Sigmoid colon (tissue), 7 donors: Measurements from ENCODE around the gene PIM3. TPM values are rescaled to one million over a fixed set of nuclear protein-coding genes. Genes with fewer than 3 reads are reported as not detected.

Experiments used
- DNase-seq: peaks from one replicate; pipeline ENCODE4 v3.0.0-alpha.2; 2019
- H3K27ac ChIP-seq, 4 donors: fragments of 200-600 bp; sonication (generic); one replicate each; pipeline ENCODE4 v1.5.1; 2016 to 2019; ENCODE audit warnings: mild to moderate bottlenecking in 1 of 4
- H3K27me3 ChIP-seq, 3 donors: fragments of 200-600 bp; sonication (generic); one replicate each; pipeline ENCODE4 v1.5.1; 2019; ENCODE audit warnings: mild to moderate bottlenecking in 1 of 3
- H3K36me3 ChIP-seq, 4 donors: fragments of 200-600 bp; sonication (generic); one replicate each; pipeline ENCODE4 v1.5.1; 2016 to 2019
- H3K4me1 ChIP-seq, 4 donors: fragments of 200-600 bp; sonication (generic); one replicate each; pipeline ENCODE4 v1.5.1; 2017 to 2019
- H3K4me3 ChIP-seq, 4 donors: fragments of 200-600 bp; sonication (generic); one replicate each; pipeline ENCODE4 v1.5.1; 2017 to 2019; ENCODE audit warnings: mild to moderate bottlenecking in 2 of 4, moderate library complexity in 1 of 4
- H3K9me3 ChIP-seq, 4 donors: fragments of 200-600 bp in 3 of 4; sonication (generic) in 3 of 4; one replicate each; pipeline versions ENCODE4 v1.5.1 to v1.6.1; 2013 to 2019
- EP300 ChIP-seq, 4 donors: sonication (generic); formaldehyde crosslinking; IDR thresholded peaks; one replicate each; pipeline ENCODE4 v1.6.1; 2017; ENCODE audit warnings: antibody characterized with exemption in 4 of 4
- POLR2A ChIP-seq, 2 donors: fragments of 450-650 bp; IDR thresholded peaks; one replicate each; pipeline ENCODE4 v1.6.1; 2016; ENCODE audit warnings: antibody characterized with exemption in 2 of 2, mild to moderate bottlenecking in 2 of 2, moderate library complexity in 2 of 2
- POLR2AphosphoS5 ChIP-seq, 4 donors: sonication (generic); formaldehyde crosslinking; IDR thresholded peaks; one replicate each; pipeline ENCODE4 v1.6.1; 2017; ENCODE audit warnings: antibody characterized with exemption in 4 of 4
- WGBS, 2 donors: extraction: QIAGEN DNeasy Blood & Tissue Kit; methylation state at CpG; one replicate each; pipeline ENCODE4 v1.1.7; 2013; 5-methylcytosine and 5-hydroxymethylcytosine counted together
- intact Hi-C: fragments of 100-400 bp; cut with DNase I; formaldehyde crosslinking; loops from one replicate; pipeline ENCODE4 v1.15.1; 2023
- polyA plus RNA-seq, 3 donors: library from polyadenylated mRNA; stranded (reverse); fragments of 200-250 nt; gene quantifications; one replicate each; pipeline ENCODE4 v1.2.3, GENCODE V29; 2013
- small RNA-seq, 3 donors: library from RNA; depleted of rRNA; stranded (forward); fragments of <200 nt; gene quantifications; one replicate each; pipeline ENCODE3, GENCODE V24; 2016
- total RNA-seq, 4 donors: library from RNA; depleted of rRNA; stranded (reverse); fragments of >200 nt; gene quantifications; one replicate each; pipeline ENCODE4 v1.1.0, GENCODE V29; 2016
- TF ChIP-seq, protein P1 (sequence below), 4 experiments: fragments of 450-650 bp in 3 of 4; fragments of 200-600 bp in 1 of 4; IDR thresholded peaks; one replicate each; pipeline ENCODE4 v1.5.1; 2016 to 2019; ENCODE audit warnings: antibody characterized with exemption in 4 of 4, mild to moderate bottlenecking in 3 of 4, moderate library complexity in 2 of 4
- donor health status: healthy with polysubstance abuse.
- donor health status: Bipolar disorder and iron deficiency.
- donor health status: healthy.

PIM3 gene
- total and polyA plus RNA-seq, 7 donors = 26.3 to 126 (median 49.4) TPM

DNA sequence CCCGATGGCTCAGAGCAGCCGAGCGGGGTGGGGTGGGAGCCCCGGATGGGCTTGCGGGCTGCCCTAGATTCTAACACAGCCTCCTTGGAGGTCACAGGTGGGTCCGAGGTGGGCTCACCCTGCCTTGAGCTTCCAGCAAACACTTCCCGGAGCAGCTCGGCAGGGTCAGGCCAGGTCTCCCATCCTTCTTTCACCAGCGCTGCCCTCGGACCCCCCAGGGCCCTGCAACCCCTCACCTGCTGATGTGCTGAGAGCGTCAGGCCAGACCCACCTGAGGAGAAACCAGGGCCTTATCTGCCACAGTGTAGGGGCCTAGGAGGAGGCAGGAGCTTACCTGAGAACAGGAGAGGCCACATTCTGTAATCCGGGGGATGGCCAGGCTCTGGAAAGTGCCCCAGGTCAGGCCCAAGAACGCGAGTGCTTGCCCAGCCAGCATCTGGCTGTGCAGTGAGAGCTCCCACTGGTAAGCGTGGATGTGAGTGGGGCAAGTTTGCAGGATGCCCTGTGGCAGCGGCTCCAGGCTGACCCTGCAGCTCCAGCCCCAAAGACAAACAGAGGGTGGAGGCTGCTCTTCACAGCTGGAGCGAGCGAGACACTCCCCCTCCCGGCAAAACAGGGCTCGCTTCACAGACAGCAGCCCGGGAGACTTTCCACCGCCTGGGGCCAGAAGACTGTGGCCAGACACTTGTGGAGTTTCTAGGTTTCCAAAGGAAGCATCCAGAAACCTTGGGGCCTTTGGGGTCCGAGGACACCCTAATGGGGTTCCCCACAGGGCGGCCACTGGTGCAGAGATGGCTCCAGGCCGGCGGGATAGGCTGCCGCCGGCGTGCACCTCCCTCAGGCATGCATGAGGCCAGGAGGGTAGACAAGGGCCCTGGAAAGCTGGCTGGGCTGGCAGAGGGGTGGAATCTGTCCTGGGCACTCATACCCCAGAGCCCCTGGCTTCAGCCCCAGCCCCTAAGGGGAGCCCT is 51.9 kb downstream of the PIM3 start, which contains the start of gene IL17REL:
Gene IL17REL, minus strand, starts transcription at position 555 of the 971 bp plus-strand sequence. Its CDS starts 119 bp downstream, at position 436.
- DNase-seq = peak; percentile 55
- no peak for TF ChIP-seq EP300 (IDR thresholded peaks at IDR 0.05)
- TF ChIP-seq, protein P1, sequence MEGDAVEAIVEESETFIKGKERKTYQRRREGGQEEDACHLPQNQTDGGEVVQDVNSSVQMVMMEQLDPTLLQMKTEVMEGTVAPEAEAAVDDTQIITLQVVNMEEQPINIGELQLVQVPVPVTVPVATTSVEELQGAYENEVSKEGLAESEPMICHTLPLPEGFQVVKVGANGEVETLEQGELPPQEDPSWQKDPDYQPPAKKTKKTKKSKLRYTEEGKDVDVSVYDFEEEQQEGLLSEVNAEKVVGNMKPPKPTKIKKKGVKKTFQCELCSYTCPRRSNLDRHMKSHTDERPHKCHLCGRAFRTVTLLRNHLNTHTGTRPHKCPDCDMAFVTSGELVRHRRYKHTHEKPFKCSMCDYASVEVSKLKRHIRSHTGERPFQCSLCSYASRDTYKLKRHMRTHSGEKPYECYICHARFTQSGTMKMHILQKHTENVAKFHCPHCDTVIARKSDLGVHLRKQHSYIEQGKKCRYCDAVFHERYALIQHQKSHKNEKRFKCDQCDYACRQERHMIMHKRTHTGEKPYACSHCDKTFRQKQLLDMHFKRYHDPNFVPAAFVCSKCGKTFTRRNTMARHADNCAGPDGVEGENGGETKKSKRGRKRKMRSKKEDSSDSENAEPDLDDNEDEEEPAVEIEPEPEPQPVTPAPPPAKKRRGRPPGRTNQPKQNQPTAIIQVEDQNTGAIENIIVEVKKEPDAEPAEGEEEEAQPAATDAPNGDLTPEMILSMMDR (IDR thresholded peaks at IDR 0.05) = no peak
- TF ChIP-seq POLR2A (IDR thresholded peaks at IDR 0.05) = no peak
- TF ChIP-seq POLR2AphosphoS5 (IDR thresholded peaks at IDR 0.05) = no peak
- Histone ChIP-seq H3K36me3 (no peaks in the 10 kb centered on the region), H3K4me3 (no peak within 1 kb of the TSS), H3K4me1 (peaks cover 0 to 24% (median 21%) of the 10 kb centered on the region in 4 donors), H3K9me3 (no peaks in the 10 kb centered on the region), H3K27me3 (peaks cover 46 to 83% (median 79%) of the 10 kb centered on the region in 3 donors), H3K27ac (no peak within 1 kb of the TSS)
- WGBS, 2 donors = 29 to 70% methylated on average over 29 of the region's 29 CpGs
- intact Hi-C loops = no loop called here

Small RNA genes lying within 50 kb of the gene (small RNA-seq; reads per million reads assigned to genes)
- 0 reads per million in 3 donors for gene MIR6821

Other genes starting within 250 kb of the PIM3 start
- 10 to 100 TPM; 31.1 to 52.6 (median 35.9) TPM for gene BRD1, start 132.9 kb upstream of the PIM3 start, total RNA-seq
- 10 to 100 TPM; 12.6 to 21.5 (median 14.3) TPM for gene BRD1, start 132.9 kb upstream of the PIM3 start, polyA plus RNA-seq
- 1 to 10 TPM; 3.9 to 7.5 (median 5.5) TPM for gene ZBED4, start 106.9 kb upstream of the PIM3 start, total RNA-seq
- gene ZBED4, start 106.9 kb upstream of the PIM3 start, polyA plus RNA-seq = 10 to 100 TPM in 1 of 3 donors, 1 to 10 TPM in 2; 2.4 to 10.5 (median 4.6) TPM
- 10 to 100 TPM; 11.4 to 23.9 (median 15.4) TPM for gene ALG12, start 42.3 kb upstream of the PIM3 start, total RNA-seq
- gene ALG12, start 42.3 kb upstream of the PIM3 start, polyA plus RNA-seq = 10 to 100 TPM in 1 of 3 donors, 1 to 10 TPM in 2; 1.8 to 15.9 (median 2.1) TPM
- gene CRELD2, start 42.1 kb upstream of the PIM3 start, total RNA-seq = 10 to 100 TPM; 15.5 to 26.5 (median 23.1) TPM
- 10 to 100 TPM in 2 of 3 donors, 1 to 10 TPM in 1; 9.2 to 97.7 (median 11.4) TPM for gene CRELD2, start 42.1 kb upstream of the PIM3 start, polyA plus RNA-seq
- not detected for gene IL17REL, start 52.0 kb downstream of the PIM3 start, total RNA-seq
- 1 to 10 TPM in 1 of 3 donors, not detected in 2; 1.6 TPM for gene IL17REL, start 52.0 kb downstream of the PIM3 start, polyA plus RNA-seq
- not detected for gene TTLL8, start 97.5 kb downstream of the PIM3 start, total RNA-seq
- not detected for gene TTLL8, start 97.5 kb downstream of the PIM3 start, polyA plus RNA-seq
- gene MLC1, start 124.7 kb downstream of the PIM3 start, total RNA-seq = under 1 TPM in 2 of 4 donors, not detected in 2; 0.14 to 0.16 TPM
- gene MLC1, start 124.7 kb downstream of the PIM3 start, polyA plus RNA-seq = under 1 TPM in 1 of 3 donors, not detected in 2; 0.23 TPM
- 1 to 10 TPM in 3 of 4 donors, under 1 TPM in 1; 0.82 to 5.6 (median 2.6) TPM for gene MOV10L1, start 129.2 kb downstream of the PIM3 start, total RNA-seq
- under 1 TPM in 1 of 3 donors, not detected in 2; 0.47 TPM for gene MOV10L1, start 129.2 kb downstream of the PIM3 start, polyA plus RNA-seq
- gene PANX2, start 210.0 kb downstream of the PIM3 start, total RNA-seq = 1 to 10 TPM in 1 of 4 donors, under 1 TPM in 2, not detected in 1; 0.27 to 3.0 (median 0.36) TPM
- gene PANX2, start 210.0 kb downstream of the PIM3 start, polyA plus RNA-seq = under 1 TPM in 2 of 3 donors, not detected in 1; 0.17 to 0.60 TPM
- 10 to 100 TPM; 14.2 to 21.4 (median 18.2) TPM for gene TRABD, start 225.1 kb downstream of the PIM3 start, total RNA-seq
- gene TRABD, start 225.1 kb downstream of the PIM3 start, polyA plus RNA-seq = 10 to 100 TPM; 24.6 to 88.1 (median 31.7) TPM
- gene SELENOO, start 240.2 kb downstream of the PIM3 start, total RNA-seq = 10 to 100 TPM; 17.5 to 30.2 (median 22.3) TPM
- 10 to 100 TPM; 10.2 to 26.5 (median 15.7) TPM for gene SELENOO, start 240.2 kb downstream of the PIM3 start, polyA plus RNA-seq